Activated naive CD8-positive, alpha-beta T cell treated with anti-CD3 and anti-CD28 coated beads for 36 hours (primary cell): ENCODE results near the gene POTEF. TPM values are rescaled to one million over a fixed set of nuclear protein-coding genes. Genes with fewer than 3 reads are reported as not detected.
"Not testable (repeated sequence)": the region's sequence is repeated elsewhere in the genome, so short reads cannot be mapped to it uniquely, and the experiment has no call there.

ENCODE experiments used
- DNase-seq: peaks from one replicate; pipeline ENCODE4 v3.0.0; 2021
- H3K27ac Mint-ChIP-seq: one replicate; pipeline ENCODE4 v1.8.0; 2022; ENCODE audit warnings: mild to moderate bottlenecking, moderate library complexity, mixed read lengths
- H3K27me3 Mint-ChIP-seq: one replicate; pipeline ENCODE4 v1.8.0; 2022; ENCODE audit warnings: mild to moderate bottlenecking, mixed read lengths
- H3K36me3 Mint-ChIP-seq: one replicate; pipeline ENCODE4 v1.8.0; 2021; ENCODE audit warnings: mild to moderate bottlenecking, mixed read lengths
- H3K4me1 Mint-ChIP-seq: one replicate; pipeline ENCODE4 v1.8.0; 2021; ENCODE audit warnings: mixed read lengths
- H3K4me3 Mint-ChIP-seq: one replicate; pipeline ENCODE4 v1.8.0; 2022; ENCODE audit warnings: mild to moderate bottlenecking, moderate library complexity, mixed read lengths
- H3K9me3 Mint-ChIP-seq: one replicate; pipeline ENCODE4 v1.8.0; 2022; ENCODE audit warnings: mixed read lengths
- total RNA-seq, 2 experiments: library from RNA; stranded (reverse); gene quantifications; one replicate each; pipeline ENCODE4 v1.2.3, GENCODE V29; 2021

Gene POTEF
- total RNA-seq, 2 experiments from 2014 or later, result not detected

- not testable (repeated sequence) for H3K9me3 Mint-ChIP-seq, H3K36me3 Mint-ChIP-seq, H3K27me3 Mint-ChIP-seq, H3K27ac Mint-ChIP-seq, H3K4me3 Mint-ChIP-seq, DNase-seq, H3K4me1 Mint-ChIP-seq
Measured at GRCh38 chr2:130155956-130156623, 27.1 kb upstream of the POTEF start.

- Mint-ChIP-seq H3K36me3 (no peaks in the 10 kb centered on the region), H3K9me3 (no peaks in the 10 kb centered on the region), H3K27ac (no peak overlapping the region), H3K4me3 (no peak overlapping the region), H3K27me3 (no peaks in the 10 kb centered on the region), H3K4me1 (peaks cover 6% of the 10 kb centered on the region)
- no peak for DNase-seq
Measured at GRCh38 chr2:130154773-130155765, 26.0 kb upstream of the POTEF start.

- H3K9me3 Mint-ChIP-seq, H3K27me3 Mint-ChIP-seq, H3K27ac Mint-ChIP-seq, H3K4me1 Mint-ChIP-seq, DNase-seq, H3K4me3 Mint-ChIP-seq, H3K36me3 Mint-ChIP-seq: not testable (repeated sequence)
Measured at GRCh38 chr2:130154423-130154770, 25.4 kb upstream of the POTEF start.

GRCh38 chr2:130153721-130154422, 24.9 kb upstream of the POTEF start:
- not testable (repeated sequence) for H3K27ac Mint-ChIP-seq, DNase-seq, H3K4me3 Mint-ChIP-seq, H3K36me3 Mint-ChIP-seq, H3K27me3 Mint-ChIP-seq, H3K4me1 Mint-ChIP-seq, H3K9me3 Mint-ChIP-seq

- DNase-seq, result no peak
- Mint-ChIP-seq H3K27me3 (no peaks in the 10 kb centered on the region), H3K9me3 (no peaks in the 10 kb centered on the region), H3K27ac (no peak overlapping the region), H3K4me3 (no peak overlapping the region), H3K4me1 (peaks cover under 1% of the 10 kb centered on the region), H3K36me3 (no peaks in the 10 kb centered on the region)
Measured at GRCh38 chr2:130152816-130153595, 24.0 kb upstream of the POTEF start.

- H3K27me3 Mint-ChIP-seq, H3K27ac Mint-ChIP-seq, H3K4me1 Mint-ChIP-seq, DNase-seq, H3K36me3 Mint-ChIP-seq, H3K4me3 Mint-ChIP-seq, H3K9me3 Mint-ChIP-seq: not testable (repeated sequence)
Measured at GRCh38 chr2:130152136-130152815, 23.3 kb upstream of the POTEF start.

- H3K27me3 Mint-ChIP-seq, DNase-seq, H3K27ac Mint-ChIP-seq, H3K36me3 Mint-ChIP-seq, H3K9me3 Mint-ChIP-seq, H3K4me3 Mint-ChIP-seq, H3K4me1 Mint-ChIP-seq: not testable (repeated sequence)
Measured at GRCh38 chr2:130151145-130151512, 22.1 kb upstream of the POTEF start.

- Mint-ChIP-seq H3K4me3 (no peak overlapping the region), H3K36me3 (no peaks in the 10 kb centered on the region), H3K9me3 (no peaks in the 10 kb centered on the region), H3K4me1 (no peaks in the 10 kb centered on the region), H3K27ac (no peak overlapping the region), H3K27me3 (no peaks in the 10 kb centered on the region)
- no peak for DNase-seq
Measured at GRCh38 chr2:130150181-130151144, 21.4 kb upstream of the POTEF start.

- H3K36me3 Mint-ChIP-seq, H3K4me1 Mint-ChIP-seq, DNase-seq, H3K27me3 Mint-ChIP-seq, H3K4me3 Mint-ChIP-seq, H3K9me3 Mint-ChIP-seq, H3K27ac Mint-ChIP-seq: not testable (repeated sequence)
Measured at GRCh38 chr2:130148515-130148914, 19.5 kb upstream of the POTEF start.

- H3K27ac Mint-ChIP-seq, H3K4me1 Mint-ChIP-seq, H3K9me3 Mint-ChIP-seq, H3K36me3 Mint-ChIP-seq, H3K27me3 Mint-ChIP-seq: not testable (repeated sequence)
- DNase-seq, result peak; percentile 77
- H3K4me3 Mint-ChIP-seq, result peak within 1 kb of the TSS; percentile 77
Measured at GRCh38 chr2:130145006-130145414, 16.0 kb upstream of the POTEF start, which contains the start of gene CCDC74B. Gene CCDC74B, minus strand, starts transcription at chr2:130145112. Its CDS starts 116 bp downstream, at chr2:130144996.

- peak overlapping the region; percentile 52 for H3K4me3 Mint-ChIP-seq
- H3K36me3 Mint-ChIP-seq, DNase-seq, H3K27me3 Mint-ChIP-seq, H3K4me1 Mint-ChIP-seq, H3K27ac Mint-ChIP-seq, H3K9me3 Mint-ChIP-seq: not testable (repeated sequence)
Measured at GRCh38 chr2:130143266-130144039, 14.4 kb upstream of the POTEF start.

GRCh38 chr2:130142396-130143265, 13.6 kb upstream of the POTEF start:
- not testable (repeated sequence) for H3K36me3 Mint-ChIP-seq, H3K4me1 Mint-ChIP-seq, DNase-seq, H3K27ac Mint-ChIP-seq, H3K27me3 Mint-ChIP-seq, H3K9me3 Mint-ChIP-seq
- H3K4me3 Mint-ChIP-seq, result peak overlapping the region; percentile 45
